GM20000 (cell line): ENCODE data around the gene CDA.

Source experiments
- DNase-seq: peaks from one replicate; pipeline ENCODE4 v3.0.0; 2012; ENCODE audit warnings: low spot score
- TF ChIP-seq, protein P1 (sequence below): IDR thresholded peaks from 2 replicates; pipeline ENCODE4 v1.5.1; 2012; ENCODE audit warnings: mild to moderate bottlenecking, control low read depth; ENCODE audit errors: extremely low read depth, missing control alignments

Gene CDA

DNA sequence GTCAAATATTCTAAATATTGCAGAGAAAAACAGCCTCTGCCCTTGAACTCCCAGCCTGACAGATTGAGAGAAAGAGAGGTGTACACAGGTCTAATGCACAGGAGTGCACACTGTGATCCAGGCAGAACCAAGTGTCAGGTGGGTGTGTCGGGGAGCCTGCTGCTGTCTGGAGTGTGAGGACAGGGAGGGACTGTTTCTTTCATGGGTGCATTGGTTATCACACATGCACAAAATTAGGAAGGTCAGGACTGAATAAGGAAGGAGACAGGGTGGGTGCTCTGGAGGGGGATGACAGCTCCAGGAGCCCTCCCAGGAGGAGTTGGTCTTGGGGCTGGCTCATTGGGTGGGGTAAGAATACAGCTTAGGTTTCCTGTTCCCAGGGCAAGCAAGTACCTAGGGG, 31.1 kb downstream of the CDA start:
- DNase-seq: no peak
- TF ChIP-seq, protein P1, sequence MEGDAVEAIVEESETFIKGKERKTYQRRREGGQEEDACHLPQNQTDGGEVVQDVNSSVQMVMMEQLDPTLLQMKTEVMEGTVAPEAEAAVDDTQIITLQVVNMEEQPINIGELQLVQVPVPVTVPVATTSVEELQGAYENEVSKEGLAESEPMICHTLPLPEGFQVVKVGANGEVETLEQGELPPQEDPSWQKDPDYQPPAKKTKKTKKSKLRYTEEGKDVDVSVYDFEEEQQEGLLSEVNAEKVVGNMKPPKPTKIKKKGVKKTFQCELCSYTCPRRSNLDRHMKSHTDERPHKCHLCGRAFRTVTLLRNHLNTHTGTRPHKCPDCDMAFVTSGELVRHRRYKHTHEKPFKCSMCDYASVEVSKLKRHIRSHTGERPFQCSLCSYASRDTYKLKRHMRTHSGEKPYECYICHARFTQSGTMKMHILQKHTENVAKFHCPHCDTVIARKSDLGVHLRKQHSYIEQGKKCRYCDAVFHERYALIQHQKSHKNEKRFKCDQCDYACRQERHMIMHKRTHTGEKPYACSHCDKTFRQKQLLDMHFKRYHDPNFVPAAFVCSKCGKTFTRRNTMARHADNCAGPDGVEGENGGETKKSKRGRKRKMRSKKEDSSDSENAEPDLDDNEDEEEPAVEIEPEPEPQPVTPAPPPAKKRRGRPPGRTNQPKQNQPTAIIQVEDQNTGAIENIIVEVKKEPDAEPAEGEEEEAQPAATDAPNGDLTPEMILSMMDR: no peak

DNA sequence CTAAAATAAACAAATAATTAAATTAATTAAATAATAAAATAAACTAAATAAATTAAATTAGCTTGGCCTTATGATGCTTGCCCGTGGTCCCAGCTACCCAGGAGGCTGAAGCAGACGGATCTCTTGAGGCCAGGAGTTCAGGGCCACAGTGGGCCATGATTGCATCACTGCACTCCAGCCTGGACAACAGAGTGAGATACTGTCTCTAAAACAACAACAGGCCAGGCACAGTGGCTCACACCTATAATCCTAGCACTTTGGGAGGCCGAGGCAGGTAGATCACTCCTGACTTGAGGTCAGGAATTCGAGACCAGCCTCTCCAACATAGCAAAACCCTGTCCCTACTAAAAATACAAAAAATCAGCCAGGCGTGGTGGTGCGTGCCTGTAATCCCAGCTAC, 32.1 kb downstream of the CDA start:
- no peak for DNase-seq
- TF ChIP-seq, protein P1: no peak

DNA sequence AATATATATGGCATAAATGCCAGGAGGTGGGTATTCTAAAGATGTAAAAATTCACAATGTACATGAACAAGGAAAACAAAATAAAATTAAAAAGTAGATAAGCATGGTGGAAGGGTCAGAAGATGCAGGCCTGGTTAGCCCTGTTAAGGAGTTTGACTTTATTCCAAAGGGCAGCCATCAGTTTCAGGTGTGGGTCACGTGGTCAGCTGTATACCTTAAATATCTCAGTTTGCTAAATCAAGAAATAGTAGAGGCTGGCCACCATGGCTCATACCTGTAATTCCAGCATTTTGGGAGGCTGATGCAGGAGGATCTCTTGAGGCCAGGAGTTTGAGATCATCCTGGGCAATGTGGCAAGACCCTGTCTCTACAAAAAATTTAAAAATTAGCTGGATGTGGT, 35.8 kb downstream of the CDA start:
- TF ChIP-seq, protein P1: no peak
- DNase-seq: no peak

DNA sequence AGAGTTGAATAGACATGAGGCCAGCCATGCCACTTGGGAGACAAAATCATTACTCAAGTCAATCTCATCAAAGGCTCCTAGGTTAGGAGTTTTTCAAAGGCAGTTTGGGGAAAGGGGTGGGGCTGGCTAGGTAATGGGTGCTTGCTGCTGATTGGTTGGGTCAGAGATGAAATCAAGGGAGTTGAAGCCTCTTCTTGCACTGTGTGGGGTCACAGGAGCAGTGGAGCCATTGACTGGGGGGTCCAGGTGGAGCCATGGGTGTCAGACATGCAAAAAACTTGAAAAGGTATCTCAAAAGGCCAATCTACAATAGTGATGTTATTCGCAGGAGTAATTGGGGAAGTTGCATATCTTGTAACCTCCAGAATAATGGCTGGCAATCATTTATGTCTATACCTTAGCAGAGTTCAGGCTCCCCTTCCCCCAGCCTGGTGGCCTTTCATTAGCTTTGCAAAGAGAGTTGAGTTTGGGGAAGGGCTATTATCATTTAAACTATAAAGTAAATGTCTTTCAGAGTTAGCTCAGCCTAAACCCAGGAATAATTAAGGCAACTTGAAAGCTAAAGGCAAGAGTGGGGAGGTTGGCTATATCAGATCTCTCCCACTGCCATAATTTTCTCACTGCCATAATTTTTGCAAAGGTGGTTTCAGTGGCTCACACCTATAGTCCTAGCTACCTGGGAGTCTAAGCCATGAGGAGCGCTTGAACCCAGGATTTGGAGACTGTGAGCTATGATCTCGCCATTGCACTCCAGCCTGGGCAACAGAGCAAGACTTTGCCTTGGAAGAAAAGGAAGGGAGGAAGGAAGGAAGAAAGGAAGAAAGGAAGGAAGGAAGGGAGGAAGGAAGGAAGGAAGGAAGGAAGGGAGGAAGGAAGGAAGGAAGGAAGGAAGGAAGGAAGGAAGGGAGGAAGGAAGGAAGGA, 36.5 kb downstream of the CDA start:
- DNase-seq: no peak
- TF ChIP-seq, protein P1: no peak

DNA sequence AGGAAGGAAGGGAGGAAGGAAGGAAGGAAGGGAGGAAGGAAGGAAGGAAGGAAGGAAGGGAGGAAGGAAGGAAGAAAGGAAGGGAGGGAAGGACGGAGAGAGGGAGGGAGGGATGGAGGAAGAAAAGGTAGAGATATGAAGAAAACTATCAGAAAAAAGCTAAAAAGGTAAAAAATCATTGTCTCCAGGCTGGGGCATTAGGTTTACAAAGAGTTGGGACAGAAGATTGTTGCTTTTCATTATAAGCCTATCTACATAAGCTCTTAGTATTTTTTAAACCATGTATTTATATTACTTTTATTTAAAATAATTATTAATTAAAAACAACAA, 37.2 kb downstream of the CDA start:
- no peak for DNase-seq
- TF ChIP-seq, protein P1: no peak

DNA sequence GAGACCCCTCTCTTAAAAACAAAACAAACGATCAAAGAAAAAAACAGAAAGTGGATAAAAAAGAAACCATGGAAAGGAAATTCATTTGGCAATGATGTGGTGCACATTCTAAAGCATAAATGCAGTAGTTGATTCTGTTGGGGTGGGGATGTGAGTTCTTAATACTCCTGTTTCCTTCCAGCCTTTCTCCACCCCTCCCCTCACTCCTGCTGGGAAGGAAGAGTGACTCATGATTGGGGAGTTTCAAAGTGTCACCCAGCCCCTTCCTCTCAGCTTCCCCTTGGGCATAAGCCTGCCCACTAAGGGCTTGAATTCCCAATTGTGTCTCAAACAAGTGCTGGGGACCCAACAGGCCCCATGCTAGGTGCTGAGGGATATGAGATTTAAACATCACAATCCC, 37.6 kb downstream of the CDA start:
- TF ChIP-seq, protein P1: no peak
- no peak for DNase-seq

DNA sequence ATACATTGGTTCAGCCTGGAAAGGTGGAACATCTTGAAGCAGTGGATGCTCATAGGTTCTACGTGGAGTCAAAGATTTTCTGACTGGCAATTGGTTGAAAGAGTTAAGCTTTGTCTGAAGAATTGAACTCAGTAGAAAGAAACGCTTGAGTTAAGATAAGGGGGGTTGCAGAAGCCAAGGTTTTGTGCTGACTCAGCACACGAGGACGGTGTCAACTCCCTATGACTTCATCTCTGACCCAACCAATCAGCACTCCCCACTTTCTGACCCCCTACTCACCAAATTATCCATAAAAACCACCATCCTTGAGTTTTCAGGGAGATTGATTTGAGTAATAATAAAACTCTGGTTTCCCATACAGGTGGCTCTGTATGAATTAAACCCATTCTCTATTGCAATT, 41.8 kb downstream of the CDA start:
- DNase-seq: no peak
- TF ChIP-seq, protein P1: no peak
